G401.6 (cell line): ENCODE data around the gene MRPS17.

Experiments used
- FAIRE-seq: peaks from 2 replicates; lab custom pipeline; 2012; peaks lifted over from hg19 to GRCh38; lab: Jason Lieb, UNC

Gene MRPS17

GRCh38 chr7:55970978-55971377, 19.3 kb downstream of the MRPS17 start:
- FAIRE-seq, result no peak

DNA sequence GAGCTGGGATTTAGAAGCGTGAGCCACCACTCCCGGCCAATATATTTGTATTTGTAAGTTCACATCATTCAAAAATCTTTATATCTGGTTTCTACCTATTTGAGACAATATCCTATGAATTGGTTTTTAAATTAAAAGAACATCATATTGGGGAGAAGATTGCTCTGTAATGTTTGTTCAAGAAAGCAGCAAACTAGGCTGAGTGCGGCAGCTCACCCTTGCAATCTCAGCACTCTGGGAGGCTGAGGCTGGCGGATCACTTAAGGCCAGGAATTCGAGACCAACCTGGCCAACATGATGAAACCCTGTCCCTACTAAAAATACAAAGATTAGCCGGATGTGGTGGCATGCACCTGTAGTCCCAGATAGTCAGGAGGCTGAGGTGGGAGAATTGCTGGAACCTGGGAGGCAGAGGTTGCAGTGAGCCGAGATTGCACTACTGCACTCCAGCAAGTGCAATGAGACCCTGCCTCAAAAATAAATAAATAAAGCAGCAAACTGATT, 22.1 kb downstream of the MRPS17 start:
- FAIRE-seq, result no peak

- FAIRE-seq, result no peak
Measured at GRCh38 chr7:55975988-55976633, 24.4 kb downstream of the MRPS17 start.

DNA sequence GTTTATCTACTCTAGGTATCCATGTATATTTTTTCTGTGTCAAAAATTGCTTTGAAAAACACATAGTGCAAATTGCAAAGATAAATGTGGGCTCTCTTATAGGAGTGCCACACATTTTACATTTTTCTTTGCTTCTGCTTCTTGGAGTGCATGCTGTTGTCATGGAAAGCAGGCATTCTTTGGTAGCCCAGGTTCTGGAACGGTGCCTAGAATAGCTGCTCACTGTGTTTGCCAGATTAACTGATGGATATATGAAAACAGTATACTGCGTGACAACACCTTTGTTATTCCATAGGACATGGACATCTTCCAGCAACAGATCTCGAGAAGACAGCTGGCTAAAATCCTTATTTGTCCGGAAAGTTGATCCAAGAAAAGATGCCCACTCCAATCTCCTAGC, 26.2 kb downstream of the MRPS17 start:
- FAIRE-seq, result no peak

GRCh38 chr7:55980266-55980665, 28.6 kb downstream of the MRPS17 start:
- FAIRE-seq, result no peak

DNA sequence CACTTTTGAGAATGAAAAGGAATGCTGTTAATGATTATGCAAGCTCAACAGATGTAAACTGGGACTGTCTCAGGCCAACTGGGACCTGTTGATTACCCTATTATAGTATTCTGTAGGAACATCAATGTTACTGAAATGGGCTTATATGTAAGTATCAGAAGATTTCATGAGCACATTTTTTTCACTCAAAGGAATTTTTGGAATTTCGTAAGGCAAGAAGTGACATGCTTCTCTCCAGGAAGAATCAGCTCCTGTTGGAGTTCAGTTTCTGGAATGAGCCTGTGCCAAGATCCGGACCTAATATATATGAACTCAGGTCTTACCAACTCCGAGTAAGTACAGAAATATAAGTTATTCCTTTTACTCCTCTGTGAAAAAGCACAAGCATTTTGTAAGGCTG, 31.9 kb downstream of the MRPS17 start:
- no peak for FAIRE-seq

DNA sequence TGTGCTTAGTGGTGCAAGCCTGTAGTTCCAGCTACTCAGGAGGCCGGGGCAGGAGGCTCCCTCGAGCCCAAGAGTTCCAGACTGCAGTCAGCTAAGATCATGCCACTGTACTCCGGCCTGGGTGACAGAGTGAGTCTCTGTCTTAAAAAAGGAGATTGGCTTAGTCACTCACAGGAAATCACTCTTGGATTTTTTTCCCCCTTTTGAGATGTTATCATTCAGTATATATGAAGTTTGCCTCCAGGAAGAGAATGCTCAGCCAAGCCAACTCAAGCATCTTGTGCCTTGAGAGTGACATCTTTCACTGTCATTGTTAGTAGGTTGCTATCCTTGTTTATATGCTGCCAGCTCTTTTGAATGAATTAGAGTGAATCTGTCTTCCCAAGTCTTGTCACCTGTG, 40.7 kb downstream of the MRPS17 start:
- FAIRE-seq, result no peak

GRCh38 chr7:55996856-55997500, 45.3 kb downstream of the MRPS17 start:
- no peak for FAIRE-seq

GRCh38 chr7:56003749-56004148, 52.1 kb downstream of the MRPS17 start:
- FAIRE-seq, result no peak
